Transverse colon (tissue), 4 donors: ENCODE data around the gene OSGIN1. TPM values are rescaled to one million over a fixed set of nuclear protein-coding genes. Genes with fewer than 3 reads are reported as not detected.

Source experiments
- DNase-seq: peaks from one replicate; pipeline ENCODE4 v3.0.0-alpha.2; 2019
- H3K27ac ChIP-seq, 4 donors: fragments of 200-600 bp; sonication (generic); 2 replicates each; pipeline ENCODE4 v1.5.1; 2016 to 2018; ENCODE audit warnings: inconsistent platforms in 4 of 4
- H3K27me3 ChIP-seq: fragments of 200-600 bp; sonication (generic); 2 replicates; pipeline ENCODE4 v1.5.1; 2017; ENCODE audit warnings: inconsistent platforms
- H3K36me3 ChIP-seq, 4 donors: fragments of 200-600 bp; sonication (generic); 2 replicates each; pipeline ENCODE4 v1.5.1; 2017 to 2019; ENCODE audit warnings: inconsistent platforms in 4 of 4
- H3K4me1 ChIP-seq, 4 donors: fragments of 200-600 bp; sonication (generic); 2 replicates each; pipeline ENCODE4 v1.5.1; 2017 to 2020; ENCODE audit warnings: inconsistent platforms in 4 of 4
- H3K4me3 ChIP-seq, 4 donors: fragments of 200-600 bp; sonication (generic); 1 replicate in 1 of 4; 2 replicates in 3 of 4; pipeline versions ENCODE4 v1.5.1 to v1.6.1; 2017 to 2019; ENCODE audit warnings: inconsistent platforms in 4 of 4
- H3K9me3 ChIP-seq, 2 donors: fragments of 200-600 bp; sonication (generic); 2 replicates each; pipeline ENCODE4 v1.5.1; 2017 to 2019; ENCODE audit warnings: inconsistent platforms in 2 of 2
- CTCF ChIP-seq, 5 experiments: fragments of 200-600 bp in 3 of 5; fragments of 450-650 bp in 2 of 5; sonication (generic) in 3 of 5; IDR thresholded peaks; 1 replicate in 2 of 5; 2 replicates in 3 of 5; pipeline ENCODE4 v1.5.1; 2016 to 2017; ENCODE audit warnings: antibody characterized with exemption in 5 of 5, inconsistent platforms in 3 of 5, mild to moderate bottlenecking in 2 of 5, moderate library complexity in 1 of 5
- EP300 ChIP-seq: sonication (generic); formaldehyde crosslinking; IDR thresholded peaks from one replicate; pipeline ENCODE4 v1.6.1; 2017; ENCODE audit warnings: antibody characterized with exemption, low read depth
- POLR2A ChIP-seq: fragments of 450-650 bp; IDR thresholded peaks from one replicate; pipeline ENCODE4 v1.6.1; 2016; ENCODE audit warnings: antibody characterized with exemption, mild to moderate bottlenecking, moderate library complexity
- POLR2AphosphoS5 ChIP-seq, 3 donors: sonication (generic); formaldehyde crosslinking; IDR thresholded peaks; one replicate each; pipeline ENCODE4 v1.6.1; 2016; ENCODE audit warnings: antibody characterized with exemption in 3 of 3
- WGBS, 2 donors: methylation state at CpG; one replicate each; pipeline ENCODE4 v1.1.5; 2018; ENCODE audit warnings: low coverage in 1 of 2; 5-methylcytosine and 5-hydroxymethylcytosine counted together
- in situ Hi-C, 4 donors: fragments of 200-750 bp; cut with MboI; loops; one replicate each; pipeline versions ENCODE4 v1.15.0 to v1.15.1; 2017; ENCODE audit warnings: low sequenced_read_pairs in 3 of 4, low pct_ligation_motif_present in 1 of 4, low pct_unique_long_range_greater_than_20kb in 1 of 4
- intact Hi-C: fragments of 100-400 bp; cut with DNase I; formaldehyde crosslinking; loops from one replicate; pipeline ENCODE4 v1.15.1; 2023; ENCODE audit warnings: low total_unique reads
- total RNA-seq, 4 donors: library from RNA; depleted of rRNA; stranded (reverse); fragments of >200 nt; gene quantifications; one replicate each; pipeline ENCODE4 v1.1.0, GENCODE V29; 2016

The OSGIN1 gene
- total RNA-seq, 4 donors from 2014 or later, result 10.7 to 26.2 (median 16.7) TPM

- WGBS, 2 donors, result 60 to 86% methylated on average over 3 to 21 of the region's 21 CpGs
- TF ChIP-seq POLR2AphosphoS5 (IDR thresholded peaks at IDR 0.05) (no peak), POLR2A (no peak), CTCF (IDR thresholded peaks at IDR 0.05) (no peak), EP300 (no peak)
These were observed 5.3 kb downstream of the OSGIN1 start for GRCh38 chr16:83958137-83958845.

GRCh38 chr16:83958846-83959565 is 6.0 kb downstream of the OSGIN1 start:
- intact Hi-C loops (loop anchor here (10.0 kb wide), 1 partner anchor 134 kb away; no protein-coding TSS in a partner anchor), in situ Hi-C loops (loop anchor here in 3 of 4 donors (25.0 kb wide), 3 partner anchors 103 to 528 kb away; partner anchors contain the start of genes ADAD2 (in 1 of the 3) and TAF1C (in 1 of the 3))
- WGBS, 2 donors, result 78 to 82% methylated on average over 7 to 21 of the region's 21 CpGs

More at GRCh38 chr16:83958137-83958845, 5.3 kb downstream of the OSGIN1 start:
- intact Hi-C loops (loop anchor here (10.0 kb wide), 1 partner anchor 133 kb away; no protein-coding TSS in a partner anchor), in situ Hi-C loops (loop anchor here in 3 of 4 donors (25.0 kb wide), 3 partner anchors 104 to 529 kb away; partner anchors contain the start of genes ADAD2 (in 1 of the 3) and TAF1C (in 1 of the 3))
- no peak for DNase-seq
- Histone ChIP-seq H3K27ac (no peak overlapping the region), H3K4me3 (no peak overlapping the region), H3K9me3 (no peaks in the 10 kb centered on the region), H3K4me1 (peaks cover 5 to 21% (median 13%) of the 10 kb centered on the region in 4 donors), H3K36me3 (peaks cover 0 to 4% (median 0%) of the 10 kb centered on the region in 4 donors), H3K27me3 (no peaks in the 10 kb centered on the region)

GRCh38 chr16:83959656-83960434 is 6.8 kb downstream of the OSGIN1 start:
- DNase-seq, result no peak
- Histone ChIP-seq H3K4me1 (peaks cover 0 to 5% (median under 1%) of the 10 kb centered on the region in 4 donors), H3K4me3 (no peak overlapping the region), H3K27ac (no peak overlapping the region), H3K9me3 (no peaks in the 10 kb centered on the region), H3K27me3 (no peaks in the 10 kb centered on the region), H3K36me3 (peaks cover 0 to 4% (median 0%) of the 10 kb centered on the region in 4 donors)
- TF ChIP-seq POLR2A (no peak), POLR2AphosphoS5 (IDR thresholded peaks at IDR 0.05) (no peak), CTCF (IDR thresholded peaks at IDR 0.05) (no peak)
- intact Hi-C loops (loop anchor here (5.0 to 10.0 kb wide), 2 partner anchors 102 to 135 kb away; no protein-coding TSS in a partner anchor), in situ Hi-C loops (loop anchor here in 3 of 4 donors (25.0 kb wide), 3 partner anchors 102 to 527 kb away; partner anchors contain the start of genes ADAD2 (in 1 of the 3) and TAF1C (in 1 of the 3))
- WGBS, 2 donors, result 83% methylated on average over 12 of the region's 12 CpGs; no CpG with 5 or more reads in 1 of the 2 donors

More at GRCh38 chr16:83958846-83959565, 6.0 kb downstream of the OSGIN1 start:
- no peak overlapping the region for H3K4me3 ChIP-seq
- no peaks in the 10 kb centered on the region for H3K9me3 ChIP-seq
- no peaks in the 10 kb centered on the region for H3K27me3 ChIP-seq
- H3K4me1 ChIP-seq, result peaks cover 0 to 14% (median 7%) of the 10 kb centered on the region in 4 donors
- DNase-seq, result no peak
- H3K36me3 ChIP-seq, result peaks cover 0 to 4% (median 0%) of the 10 kb centered on the region in 4 donors
- TF ChIP-seq EP300, result no peak
- TF ChIP-seq CTCF (IDR thresholded peaks at IDR 0.05), result no peak
- no peak for TF ChIP-seq POLR2AphosphoS5 (IDR thresholded peaks at IDR 0.05)
- no peak for TF ChIP-seq POLR2A
- H3K27ac ChIP-seq, result no peak overlapping the region
